Nephron progenitor cell (in vitro differentiated cells): ENCODE results near the gene CSNK1D.
A peak's percentile ranks its signal among the peaks of the same experiment; 100 is the strongest.
"Not testable (repeated sequence)": the region's sequence is repeated elsewhere in the genome, so short reads cannot be mapped to it uniquely, and the experiment has no call there.

Experiments used
- DNase-seq: peaks from one replicate; pipeline ENCODE4 v3.0.0; 2021
- H3K27ac Mint-ChIP-seq: 2 replicates; pipeline ENCODE4 v1.8.0; 2021; ENCODE audit warnings: mild to moderate bottlenecking, moderate library complexity, mixed read lengths
- H3K27me3 Mint-ChIP-seq: 2 replicates; pipeline ENCODE4 v1.8.0; 2021; ENCODE audit warnings: mild to moderate bottlenecking, low read depth, mixed read lengths; ENCODE audit not compliant: poor library complexity
- H3K36me3 Mint-ChIP-seq: 2 replicates; pipeline ENCODE4 v1.8.0; 2021; ENCODE audit warnings: low read depth, mixed read lengths
- H3K4me1 Mint-ChIP-seq: 2 replicates; pipeline ENCODE4 v1.8.0; 2021; ENCODE audit warnings: mixed read lengths
- H3K4me3 Mint-ChIP-seq: 2 replicates; pipeline ENCODE4 v1.8.0; 2021; ENCODE audit warnings: mild to moderate bottlenecking, moderate library complexity, mixed read lengths
- H3K9me3 Mint-ChIP-seq: 2 replicates; pipeline ENCODE4 v1.8.0; 2021; ENCODE audit warnings: mild to moderate bottlenecking, moderate library complexity, mixed read lengths
- TF ChIP-seq, protein P1 (sequence below): fragments of 200-600 bp; sonication (generic); IDR thresholded peaks from 2 replicates; pipeline ENCODE4 v1.5.0; 2021; ENCODE audit warnings: antibody characterized with exemption

The CSNK1D gene

DNA sequence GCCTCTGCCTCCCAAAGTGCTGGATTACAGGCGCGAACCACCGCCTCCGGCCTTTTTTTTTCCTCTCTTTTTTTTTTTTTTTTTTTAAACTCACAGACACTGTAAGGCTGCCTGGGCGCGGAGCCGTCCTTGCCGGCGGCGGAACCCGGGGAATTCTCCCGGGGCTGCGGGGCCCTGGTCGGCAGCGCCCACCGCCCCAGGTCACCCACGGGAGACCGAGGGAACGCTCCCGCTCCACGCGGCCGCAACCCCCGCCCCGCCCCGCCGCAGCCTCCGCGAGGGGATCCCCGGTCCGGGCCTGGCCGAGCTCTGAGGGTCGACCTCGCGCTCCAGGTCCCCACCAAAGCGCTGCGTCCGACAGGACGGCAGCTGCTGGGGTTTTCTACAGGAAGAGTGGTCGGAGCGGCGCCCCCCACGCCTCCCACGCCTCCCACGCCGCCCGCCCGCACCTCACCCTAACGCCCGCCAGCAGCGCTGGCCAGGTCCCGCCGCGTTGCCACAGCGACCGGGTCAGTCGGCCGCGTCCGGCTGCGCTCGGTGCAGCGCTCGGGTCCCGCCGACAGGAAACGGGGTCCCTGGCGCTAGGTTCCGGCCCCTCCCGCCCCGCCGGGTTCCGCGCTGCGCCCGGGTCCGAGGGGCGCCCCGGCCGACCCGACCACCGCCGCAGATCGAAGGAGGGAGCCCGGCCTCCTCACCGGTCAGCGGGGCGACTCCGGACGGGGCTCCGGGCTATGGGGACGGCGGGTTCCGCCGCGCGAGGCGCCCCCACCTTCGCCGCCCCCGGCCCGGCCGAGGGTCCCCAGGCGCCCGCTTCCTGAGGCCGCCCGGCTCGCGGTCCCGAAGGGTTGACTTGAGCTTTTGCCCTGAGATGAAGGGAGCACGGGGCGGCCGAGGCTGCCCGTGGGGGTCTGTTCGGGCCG, 60.9 kb downstream of the CSNK1D start, which contains the start of gene CCDC57:
Gene CCDC57 (minus strand): TSS at position 512 of the 920 bp plus-strand sequence. CDS start 10,898 bp downstream, outside the sequence.
- H3K4me1 Mint-ChIP-seq, result peaks cover 20% of the 10 kb centered on the region
- H3K27ac Mint-ChIP-seq, result no peak within 1 kb of the TSS
- peaks cover 7% of the 10 kb centered on the region for H3K36me3 Mint-ChIP-seq
- TF ChIP-seq, protein P1, sequence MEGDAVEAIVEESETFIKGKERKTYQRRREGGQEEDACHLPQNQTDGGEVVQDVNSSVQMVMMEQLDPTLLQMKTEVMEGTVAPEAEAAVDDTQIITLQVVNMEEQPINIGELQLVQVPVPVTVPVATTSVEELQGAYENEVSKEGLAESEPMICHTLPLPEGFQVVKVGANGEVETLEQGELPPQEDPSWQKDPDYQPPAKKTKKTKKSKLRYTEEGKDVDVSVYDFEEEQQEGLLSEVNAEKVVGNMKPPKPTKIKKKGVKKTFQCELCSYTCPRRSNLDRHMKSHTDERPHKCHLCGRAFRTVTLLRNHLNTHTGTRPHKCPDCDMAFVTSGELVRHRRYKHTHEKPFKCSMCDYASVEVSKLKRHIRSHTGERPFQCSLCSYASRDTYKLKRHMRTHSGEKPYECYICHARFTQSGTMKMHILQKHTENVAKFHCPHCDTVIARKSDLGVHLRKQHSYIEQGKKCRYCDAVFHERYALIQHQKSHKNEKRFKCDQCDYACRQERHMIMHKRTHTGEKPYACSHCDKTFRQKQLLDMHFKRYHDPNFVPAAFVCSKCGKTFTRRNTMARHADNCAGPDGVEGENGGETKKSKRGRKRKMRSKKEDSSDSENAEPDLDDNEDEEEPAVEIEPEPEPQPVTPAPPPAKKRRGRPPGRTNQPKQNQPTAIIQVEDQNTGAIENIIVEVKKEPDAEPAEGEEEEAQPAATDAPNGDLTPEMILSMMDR, result no peak
- H3K9me3 Mint-ChIP-seq, result no peaks in the 10 kb centered on the region
- peak; percentile 91 for DNase-seq
- H3K4me3 Mint-ChIP-seq, result peak within 1 kb of the TSS; percentile 82
- no peaks in the 10 kb centered on the region for H3K27me3 Mint-ChIP-seq

DNA sequence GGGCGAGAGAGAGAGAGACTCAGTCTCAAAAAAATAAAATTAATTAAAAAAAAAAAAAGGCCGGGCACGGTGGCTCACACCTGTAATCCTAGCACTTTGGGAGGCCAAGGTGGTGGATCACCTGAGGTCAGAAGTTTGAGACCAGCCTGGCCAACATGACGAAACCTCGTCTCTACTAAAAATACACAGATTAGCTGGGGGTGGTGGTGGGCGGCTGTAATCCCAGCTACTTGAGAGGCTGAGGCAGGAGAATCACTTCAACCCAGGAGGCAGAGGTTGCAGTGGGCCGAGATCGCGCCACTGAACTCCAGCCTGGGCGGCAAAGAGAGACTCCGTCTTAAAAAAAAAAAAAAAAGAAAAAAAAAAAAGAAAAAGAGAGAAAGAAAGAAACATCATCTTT, 62.8 kb downstream of the CSNK1D start:
- H3K36me3 Mint-ChIP-seq, result peaks cover 11% of the 10 kb centered on the region
- peaks cover 36% of the 10 kb centered on the region for H3K4me1 Mint-ChIP-seq
- not testable (repeated sequence) for H3K4me3 Mint-ChIP-seq, H3K27ac Mint-ChIP-seq, DNase-seq, H3K9me3 Mint-ChIP-seq, H3K27me3 Mint-ChIP-seq

DNA sequence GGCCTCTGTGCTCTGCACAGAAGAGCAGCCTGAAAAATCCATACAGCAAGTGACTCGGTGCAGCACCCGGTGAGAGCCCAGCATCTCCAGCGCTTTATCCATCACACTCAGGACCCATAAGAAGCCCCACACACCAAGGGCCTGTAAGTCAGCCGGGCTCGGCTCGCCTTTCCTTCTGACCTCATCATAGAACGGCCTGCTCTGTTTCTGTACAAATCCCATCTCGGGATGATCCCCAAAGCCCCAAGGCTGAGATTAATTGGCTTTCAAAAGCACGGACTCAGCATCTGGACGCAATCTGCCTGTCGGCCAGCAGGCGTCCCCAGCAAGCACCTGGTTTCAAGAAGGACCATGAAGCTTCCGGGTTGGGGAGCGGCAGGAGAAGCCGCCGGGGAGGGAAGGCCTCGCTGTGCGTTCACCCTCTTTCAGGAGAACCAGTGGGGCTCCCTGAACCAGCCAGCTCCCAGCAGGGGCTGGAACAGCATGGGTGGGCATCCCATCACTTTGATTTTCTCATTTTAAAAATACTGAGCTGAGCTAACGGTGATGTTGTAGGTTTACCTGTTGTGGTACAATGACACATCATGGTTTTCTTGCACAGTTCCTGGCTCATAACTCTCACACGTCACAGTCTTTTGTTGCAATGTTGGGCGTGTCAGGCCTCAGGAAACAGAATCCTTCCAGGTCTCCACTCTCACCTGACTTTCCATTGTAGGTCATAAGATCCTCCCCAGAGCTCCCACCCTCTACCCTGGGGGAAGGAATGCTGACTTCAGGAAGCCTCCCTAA, 67.6 kb downstream of the CSNK1D start:
- Mint-ChIP-seq H3K4me3 (no peak overlapping the region), H3K9me3 (no peaks in the 10 kb centered on the region)
- DNase-seq, result peak; percentile 78

DNA sequence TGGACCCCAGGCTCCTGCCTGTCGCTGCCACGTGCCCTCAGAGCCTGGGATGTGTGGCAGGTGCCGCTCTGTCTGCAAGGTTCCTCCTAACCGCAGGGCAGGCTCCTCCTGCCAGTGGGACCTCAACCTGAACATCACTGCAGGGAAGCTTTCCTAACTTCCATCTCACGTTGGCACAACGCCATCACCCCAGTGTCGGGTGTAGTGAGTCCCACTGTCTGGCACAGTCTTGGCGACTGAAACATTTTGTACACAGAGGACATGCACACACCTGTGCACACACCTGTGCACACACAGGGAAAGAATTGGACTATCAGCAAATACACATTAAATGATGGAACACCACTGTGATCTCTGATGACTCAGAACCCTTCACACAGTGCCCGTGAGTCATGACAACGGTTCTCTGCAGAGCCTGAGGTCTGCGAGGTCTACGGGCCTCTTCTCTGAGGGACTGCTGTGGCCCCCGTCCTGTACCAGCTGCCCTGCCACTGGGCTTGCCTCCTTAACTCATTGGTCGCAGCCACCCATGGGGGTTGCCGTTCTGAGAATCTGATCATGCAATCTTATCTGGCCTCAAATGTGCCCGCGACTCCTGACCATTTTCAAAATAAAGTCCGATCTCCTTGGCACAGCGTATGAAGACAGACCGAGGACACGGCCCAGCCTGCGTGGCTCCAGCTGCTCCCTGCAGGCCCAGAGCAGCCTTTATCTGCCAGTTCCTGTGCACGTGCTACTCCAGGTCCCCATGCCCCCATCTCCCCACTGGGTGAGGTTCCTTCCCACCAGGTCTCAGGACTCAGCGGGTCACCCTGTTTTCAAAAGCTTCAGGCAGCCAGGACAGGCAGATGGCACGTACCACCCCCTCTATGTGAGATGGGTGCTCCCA, 68.4 kb downstream of the CSNK1D start:
- H3K27ac Mint-ChIP-seq, result no peak overlapping the region
- no peak for DNase-seq
- H3K4me1 Mint-ChIP-seq, result peaks cover 34% of the 10 kb centered on the region
- no peak overlapping the region for H3K4me3 Mint-ChIP-seq
- TF ChIP-seq, protein P1, result no peak
- peaks cover 4% of the 10 kb centered on the region for H3K27me3 Mint-ChIP-seq
- peaks cover 10% of the 10 kb centered on the region for H3K36me3 Mint-ChIP-seq
- no peaks in the 10 kb centered on the region for H3K9me3 Mint-ChIP-seq

More for the DNA sequence above, 67.6 kb downstream of the CSNK1D start:
- Mint-ChIP-seq H3K36me3 (peaks cover 11% of the 10 kb centered on the region), H3K4me1 (peaks cover 34% of the 10 kb centered on the region), H3K27ac (peak overlapping the region; percentile 37), H3K27me3 (no peaks in the 10 kb centered on the region)
- TF ChIP-seq, protein P1, result peak; percentile 84

DNA sequence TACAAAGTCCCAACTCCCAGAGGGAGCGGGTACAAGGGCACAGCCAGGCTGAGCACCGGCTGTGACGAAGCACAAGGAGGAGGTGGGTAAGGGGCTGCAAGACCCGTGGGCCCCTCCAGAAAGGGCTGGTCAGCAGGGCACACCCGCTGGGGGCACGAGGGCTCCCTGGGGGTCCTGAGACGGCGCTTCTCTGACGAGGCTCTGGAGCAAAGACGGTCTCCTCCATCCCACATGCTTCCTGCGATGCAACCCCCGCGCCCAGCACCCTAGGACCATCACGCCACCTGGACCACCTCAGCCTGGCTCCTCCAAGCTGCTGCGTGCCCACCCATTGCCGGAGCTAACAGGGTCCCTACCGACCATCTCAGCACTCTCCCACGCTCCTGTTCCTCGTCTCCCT, 69.6 kb downstream of the CSNK1D start:
- Mint-ChIP-seq H3K27ac (no peak overlapping the region), H3K36me3 (peaks cover 17% of the 10 kb centered on the region), H3K9me3 (no peaks in the 10 kb centered on the region), H3K27me3 (peaks cover 4% of the 10 kb centered on the region), H3K4me1 (peaks cover 34% of the 10 kb centered on the region), H3K4me3 (no peak overlapping the region)
- TF ChIP-seq, protein P1, result no peak
- no peak for DNase-seq
